K562 (cell line): Measurements from ENCODE around the gene GRK4. TPM values are rescaled to one million over a fixed set of nuclear protein-coding genes. Genes with fewer than 3 reads are reported as not detected.

Source experiments
- ATAC-seq: fragments of 200-7000 bp; cut with Tn5 transposase; 3 replicates; pipeline ENCODE4 v1.9.1; 2020; ENCODE audit warnings: moderate library complexity
- BruUV-seq: library from RNA; stranded (reverse); fragments of 400-500 nt; replicated peaks from 2 replicates; lab custom pipeline; 2021; lab: Mats Ljungman, UMichigan
- CTCF ChIA-PET: fragments of 300-600 bp; formaldehyde crosslinking; extraction: SDS; loops from one replicate; lab custom pipeline; 2021; ENCODE audit warnings: low intra/inter-chr PET ratio; lab: Yijun Ruan, JAX
- POLR2A ChIA-PET: fragments of 300-600, 350-650 bp; sonication (Branson Sonifier 250); formaldehyde crosslinking; extraction: SDS; loops from one replicate; lab custom pipeline; 2021; ENCODE audit warnings: antibody characterized with exemption, inconsistent platforms; lab: Yijun Ruan, JAX
- DNase-seq, 4 experiments: peaks; one replicate each; pipeline versions ENCODE4 v3.0.0 to v3.0.0-alpha.2; 2011 to 2018; ENCODE audit warnings: low spot score in 3 of 4, mixed read lengths in 3 of 4; ENCODE audit errors: extremely low read depth in 1 of 4
- FAIRE-seq: peaks from 2 replicates; lab custom pipeline; 2011; peaks lifted over from hg19 to GRCh38; lab: Jason Lieb, UNC
- H2AFZ ChIP-seq: 2 replicates; pipeline ENCODE4 v1.6.0; 2011; ENCODE audit warnings: low read depth, low read length, control low read depth, inconsistent platforms
- H3K27ac ChIP-seq: fragments of 200-600 bp; 3 replicates; pipeline ENCODE4 v1.8.0; 2011; ENCODE audit warnings: low read depth, mild to moderate bottlenecking, control low read depth, inconsistent platforms, low read length, moderate library complexity, mixed read lengths; ENCODE audit errors: extremely low read depth
- H3K27me3 ChIP-seq, 2 experiments: fragments of 300-600 bp in 1 of 2; 2 replicates in 1 of 2; 3 replicates in 1 of 2; pipeline versions ENCODE4 v1.6.0 to v1.8.0; 2011; ENCODE audit warnings: inconsistent platforms in 2 of 2, low read length in 2 of 2, mild to moderate bottlenecking in 1 of 2, mixed read lengths in 1 of 2, moderate library complexity in 1 of 2; ENCODE audit not compliant: control insufficient read depth in 2 of 2, insufficient read depth in 2 of 2
- H3K36me3 ChIP-seq: fragments of 300-600 bp; 3 replicates; pipeline ENCODE4 v1.8.0; 2011; ENCODE audit warnings: mild to moderate bottlenecking, low read length, inconsistent platforms; ENCODE audit not compliant: control insufficient read depth, insufficient read depth
- H3K4me1 ChIP-seq, 2 experiments: fragments of 200-600 bp in 1 of 2; replicated peaks in 1 of 2; 2 replicates in 1 of 2; 3 replicates in 1 of 2; pipeline versions ENCODE4 v1.5.1 to v1.8.0; 2011; ENCODE audit warnings: inconsistent platforms in 2 of 2, low read length in 2 of 2, mild to moderate bottlenecking in 1 of 2, mixed read lengths in 1 of 2, moderate library complexity in 1 of 2; ENCODE audit not compliant: control insufficient read depth in 2 of 2, insufficient read depth in 2 of 2
- H3K4me2 ChIP-seq: 2 replicates; pipeline ENCODE4 v1.6.1; 2011; ENCODE audit warnings: low read length, control low read depth, inconsistent platforms, mixed read lengths; ENCODE audit not compliant: insufficient read depth
- H3K4me3 ChIP-seq: fragments of 200-600 bp; sonication (generic), shearing (Covaris generic); 2 replicates; pipeline ENCODE4 v1.5.1; 2016; ENCODE audit warnings: control low read depth, inconsistent platforms
- H3K79me2 ChIP-seq: fragments of 200-600 bp; 3 replicates; pipeline ENCODE4 v1.8.0; 2011; ENCODE audit warnings: low read length, inconsistent platforms; ENCODE audit not compliant: control insufficient read depth, insufficient read depth
- H3K9ac ChIP-seq, 2 experiments: 2 replicates each; pipeline versions ENCODE4 v1.6.0 to v1.6.1; 2011; ENCODE audit warnings: low read depth in 2 of 2, low read length in 2 of 2, control low read depth in 1 of 2, inconsistent platforms in 1 of 2, mild to moderate bottlenecking in 1 of 2, mixed read lengths in 1 of 2; ENCODE audit not compliant: insufficient read depth in 1 of 2
- H3K9me1 ChIP-seq: one replicate; pipeline ENCODE4 v1.6.0; 2011; ENCODE audit warnings: inconsistent platforms, mild to moderate bottlenecking, low read length, moderate library complexity; ENCODE audit not compliant: control insufficient read depth, insufficient read depth
- H3K9me3 ChIP-seq: replicated peaks from 2 replicates; pipeline ENCODE4 v1.5.1; 2011; ENCODE audit warnings: low read depth, low read length, inconsistent platforms; ENCODE audit not compliant: control insufficient read depth, insufficient read depth
- H4K20me1 ChIP-seq: replicated peaks from 2 replicates; pipeline ENCODE4 v1.6.1; 2011; ENCODE audit warnings: low read length, inconsistent platforms, mixed read lengths; ENCODE audit not compliant: control insufficient read depth, insufficient read depth
- BHLHE40 ChIP-seq: IDR thresholded peaks from 2 replicates; pipeline ENCODE4 v1.6.1; 2011; ENCODE audit warnings: low read length, improper control_type of control experiment
- CHCHD3 ChIP-seq: fragments of 250-450 bp; sonication (Bioruptor Pico); IDR thresholded peaks from 2 replicates; pipeline ENCODE4 v2.1.2; 2022; ENCODE audit warnings: mild to moderate bottlenecking
- ESRRB ChIP-seq: fragments of 250-450 bp; sonication (Bioruptor Pico); IDR thresholded peaks from 2 replicates; pipeline ENCODE4 v1.5.0; 2020; ENCODE audit warnings: mild to moderate bottlenecking, moderate library complexity, borderline replicate concordance
- ILK ChIP-seq: fragments of 450-650 bp; IDR thresholded peaks from 2 replicates; pipeline ENCODE4 v1.6.1; 2016; ENCODE audit warnings: missing genetic modification characterization, low read depth, mild to moderate bottlenecking, missing compliant biosample characterization, moderate library complexity, borderline replicate concordance
- NEUROD1 ChIP-seq: fragments of 150-350 bp; IDR thresholded peaks from 2 replicates; pipeline ENCODE4 v1.6.1; 2014; ENCODE audit warnings: borderline replicate concordance, low read length, low read depth; ENCODE audit not compliant: partially characterized antibody
- PATZ1 ChIP-seq: fragments of 250-450 bp; sonication (Bioruptor Pico); IDR thresholded peaks from 2 replicates; pipeline ENCODE4 v1.5.0; 2020; ENCODE audit warnings: mild to moderate bottlenecking, borderline replicate concordance
- RNF219 ChIP-seq: fragments of 250-450 bp; sonication (Bioruptor Pico); IDR thresholded peaks from 2 replicates; pipeline ENCODE4 v1.5.0; 2022; ENCODE audit warnings: mild to moderate bottlenecking
- SETDB1 ChIP-seq: IDR thresholded peaks from one replicate; pipeline ENCODE4 v1.6.1; 2012; ENCODE audit warnings: low read length, control low read depth, inconsistent platforms
- SMAD3 ChIP-seq: fragments of 450-650 bp; formaldehyde crosslinking; conservative IDR thresholded peaks from 2 replicates; pipeline ENCODE4 v1.4.0; 2020; ENCODE audit warnings: mild to moderate bottlenecking
- THAP12 ChIP-seq: fragments of 250-450 bp; sonication (Bioruptor Pico); IDR thresholded peaks from 2 replicates; pipeline ENCODE4 v1.9.0; 2021; ENCODE audit warnings: mild to moderate bottlenecking, inconsistent platforms
- ZBTB34 ChIP-seq: fragments of 250-450 bp; sonication (Bioruptor Pico); IDR thresholded peaks from 2 replicates; pipeline ENCODE4 v1.8.0; 2021; ENCODE audit warnings: mild to moderate bottlenecking, moderate library complexity
- ZEB2 ChIP-seq: fragments of 450-650 bp; IDR thresholded peaks from 2 replicates; pipeline ENCODE4 v1.6.1; 2016
- ZNF384 ChIP-seq: IDR thresholded peaks from 2 replicates; pipeline ENCODE4 v1.6.1; 2012; ENCODE audit warnings: low read depth, low read length, improper control_type of control experiment
- ZNF408 ChIP-seq: fragments of 250-450 bp; sonication (Bioruptor Pico); IDR thresholded peaks from 2 replicates; pipeline ENCODE4 v1.4.0; 2020; ENCODE audit warnings: low read depth, mild to moderate bottlenecking, moderate library complexity
- ZNF778 ChIP-seq: fragments of 450-650 bp; formaldehyde crosslinking; IDR thresholded peaks from 2 replicates; pipeline ENCODE4 v1.4.0; 2020; ENCODE audit warnings: mild to moderate bottlenecking, moderate library complexity
- WGBS: fragments of 100-300 bp; shearing (Covaris generic); methylation state at CpG from one replicate; pipeline ENCODE4 v1.1.6; 2016; ENCODE audit warnings: low coverage, mixed read lengths; ENCODE audit not compliant: insufficient coverage; ENCODE audit errors: missing lambda C conversion rate; 5-methylcytosine and 5-hydroxymethylcytosine counted together
- in situ Hi-C: fragments of 300-500 bp; cut with MboI; formaldehyde crosslinking; loops from 4 replicates; pipeline ENCODE4 v1.15.0; 2018; ENCODE audit warnings: inconsistent platforms, mixed read lengths
- intact Hi-C: fragments of 100-400 bp; cut with micrococcal nuclease; formaldehyde crosslinking; loops from 2 replicates; pipeline ENCODE4 v1.14.2; 2022
- polyA plus RNA-seq, 8 experiments: library from polyadenylated mRNA; depleted of rRNA in 4 of 8; stranded (reverse) in 5 of 8; unstranded in 3 of 8; fragments of >200 nt; fragmentation: Nextera tagmentation in 2 of 8; fragmentation: Illumina TruSeq in 1 of 8; extraction: Ambion mirVana in 2 of 8; extraction: Trizol in 1 of 8; gene quantifications; 2 replicates each; pipeline versions ENCODE4 v1.2.1 to v1.2.3, GENCODE V29; 2011 to 2014; ENCODE audit warnings: inconsistent platforms in 1 of 8, missing spikeins in 1 of 8
- total RNA-seq, 7 experiments: library from RNA; depleted of rRNA in 6 of 7; stranded (reverse); fragments of >200 nt in 6 of 7; fragmentation: Illumina TruSeq in 2 of 7; extraction: Trizol in 2 of 7; gene quantifications; 2 replicates each; pipeline versions ENCODE4 v1.2.1 to v1.2.3, GENCODE V29; 2011 to 2021; ENCODE audit warnings: low replicate concordance in 1 of 7

GRK4 gene
- total and polyA plus RNA-seq, 9 of the 15 experiments (the other 6 are each of a cell fraction or from before 2014, with no cell fraction given): 1.1 to 4.8 (median 2.6) TPM

- Histone ChIP-seq H3K9me1 (no peaks in the 10 kb centered on the region), H3K4me3 (no peak overlapping the region), H3K4me2 (no peak overlapping the region), H3K9ac (no peak overlapping the region), H3K9me3 (no peaks in the 10 kb centered on the region), H3K4me1 (no peaks in the 10 kb centered on the region), H3K27me3 (peaks cover 6 to 16% of the 10 kb centered on the region in 2 experiments), H3K27ac (no peak overlapping the region), H4K20me1 (no peaks in the 10 kb centered on the region), H2AFZ (no peak overlapping the region), H3K36me3 (no peaks in the 10 kb centered on the region), H3K79me2 (no peaks in the 10 kb centered on the region)
- POLR2A ChIA-PET: interaction anchor here (1.0 to 1.6 kb wide), 2 partner anchors 15 to 17 kb away, joined by 3 to 4 read pairs; no protein-coding TSS in a partner anchor
- intact Hi-C loops: no loop called here
- 31% methylated on average over 4 of the region's 4 CpGs for WGBS
- CTCF ChIA-PET: no interaction called here
- no peak for TF ChIP-seq SMAD3 (CRISPR knock-in tag)
- no peak for TF ChIP-seq ESRRB (CRISPR knock-in tag)
- TF ChIP-seq ZNF408: no peak
- no peak for TF ChIP-seq ZNF778 (CRISPR knock-in tag)
- TF ChIP-seq ZEB2: no peak
- TF ChIP-seq ZNF384: no peak
- no peak for TF ChIP-seq THAP12
- no peak for TF ChIP-seq BHLHE40
- TF ChIP-seq PATZ1 (CRISPR knock-in tag): no peak
- TF ChIP-seq CHCHD3 (CRISPR knock-in tag): no peak
- TF ChIP-seq RNF219 (CRISPR knock-in tag): no peak
- TF ChIP-seq ILK (tag): no peak
- no peak for TF ChIP-seq ZBTB34 (CRISPR knock-in tag)
- TF ChIP-seq SETDB1: no peak
- TF ChIP-seq NEUROD1: no peak
- in situ Hi-C loops: no loop called here
- DNase-seq: no peak
- ATAC-seq: no peak
- no peak for FAIRE-seq
- no TSS peak for BruUV-seq
Observed at GRCh38 chr4:2996415-2996814, 33.0 kb downstream of the GRK4 start.
